ENCODE data around the gene SRC. TPM values are rescaled to one million over a fixed set of nuclear protein-coding genes. Genes with fewer than 3 reads are reported as not detected.

The SRC gene
- total and polyA plus RNA-seq, 2 donors from 2014 or later = 28.5 to 70.0 TPM

GRCh38 chr20:37298190-37298939 lies 47.6 kb upstream of the SRC start:
- no peak for FAIRE-seq
- no peak for TF ChIP-seq CTCF (IDR thresholded peaks at IDR 0.05; ENCODE audit: borderline replicate concordance, extremely low read depth, insufficient read depth)
- no peak overlapping the region for H3K4me3 ChIP-seq (ENCODE audit: low read length in 3 of 3)
- no peaks in the 10 kb centered on the region for H3K27me3 ChIP-seq (ENCODE audit: control insufficient read depth, insufficient read depth, low read length)
- peaks cover 2 to 14% (median 3%) of the 10 kb centered on the region in 3 donors for H3K36me3 ChIP-seq (ENCODE audit: control insufficient read depth in 2 of 3, insufficient read depth in 3 of 3, low read length in 3 of 3)
- H3K27ac ChIP-seq (ENCODE audit: low read depth in 2 of 2, low read length in 2 of 2) = no peak overlapping the region
- no peak for DNase-seq
- peaks cover 0 to 8% (median 0%) of the 10 kb centered on the region in 3 donors for H3K4me1 ChIP-seq (ENCODE audit: control insufficient read depth in 2 of 3, insufficient read depth in 2 of 3, low read depth in 1 of 3, low read length in 3 of 3)
- intact Hi-C loops (cut with DNase I) = no loop called here
- H3K9me3 ChIP-seq (ENCODE audit: control insufficient read depth in 2 of 3, insufficient read depth in 1 of 3, low read length in 3 of 3) = no peaks in the 10 kb centered on the region
- no peak overlapping the region for H3K9ac ChIP-seq (ENCODE audit: low read length in 3 of 3)

- H3K27me3 ChIP-seq (ENCODE audit: control insufficient read depth, insufficient read depth, low read length) = no peaks in the 10 kb centered on the region
- H3K4me3 ChIP-seq (ENCODE audit: low read length in 3 of 3) = no peak overlapping the region
- no peak overlapping the region for H3K27ac ChIP-seq (ENCODE audit: low read depth in 2 of 2, low read length in 2 of 2)
- FAIRE-seq (no peak), DNase-seq (no peak)
- no peaks in the 10 kb centered on the region for H3K9me3 ChIP-seq (ENCODE audit: control insufficient read depth in 2 of 3, insufficient read depth in 1 of 3, low read length in 3 of 3)
- no peak for TF ChIP-seq CTCF (IDR thresholded peaks at IDR 0.05; ENCODE audit: borderline replicate concordance, extremely low read depth, insufficient read depth)
- no peak overlapping the region for H3K9ac ChIP-seq (ENCODE audit: low read length in 3 of 3)
- H3K4me1 ChIP-seq (ENCODE audit: control insufficient read depth in 2 of 3, insufficient read depth in 2 of 3, low read depth in 1 of 3, low read length in 3 of 3) = peaks cover 0 to 8% (median 0%) of the 10 kb centered on the region in 3 donors
- intact Hi-C loops (cut with DNase I) = no loop called here
- peaks cover 0 to 19% (median 10%) of the 10 kb centered on the region in 3 donors for H3K36me3 ChIP-seq (ENCODE audit: control insufficient read depth in 2 of 3, insufficient read depth in 3 of 3, low read length in 3 of 3)
Measured at GRCh38 chr20:37299718-37300528, 46.0 kb upstream of the SRC start.

- Histone ChIP-seq H3K4me3 (ENCODE audit: low read length in 3 of 3) (no peak overlapping the region), H3K9ac (ENCODE audit: low read length in 3 of 3) (no peak overlapping the region), H3K36me3 (ENCODE audit: control insufficient read depth in 2 of 3, insufficient read depth in 3 of 3, low read length in 3 of 3) (peaks cover 0 to 19% (median 12%) of the 10 kb centered on the region in 3 donors), H3K27me3 (ENCODE audit: control insufficient read depth, insufficient read depth, low read length) (no peaks in the 10 kb centered on the region), H3K9me3 (ENCODE audit: control insufficient read depth in 2 of 3, insufficient read depth in 1 of 3, low read length in 3 of 3) (no peaks in the 10 kb centered on the region), H3K4me1 (ENCODE audit: control insufficient read depth in 2 of 3, insufficient read depth in 2 of 3, low read depth in 1 of 3, low read length in 3 of 3) (peaks cover 0 to 7% (median 0%) of the 10 kb centered on the region in 3 donors), H3K27ac (ENCODE audit: low read depth in 2 of 2, low read length in 2 of 2) (no peak overlapping the region)
- FAIRE-seq (no peak), DNase-seq (no peak)
- intact Hi-C loops (cut with DNase I) = no loop called here
- no peak for TF ChIP-seq CTCF (IDR thresholded peaks at IDR 0.05; ENCODE audit: borderline replicate concordance, extremely low read depth, insufficient read depth)
Measured at GRCh38 chr20:37301120-37301519, 44.8 kb upstream of the SRC start.

Measured in kidney (tissue), 14 donors.